B cell (primary cell): ENCODE results near the gene S100A4. TPM values are rescaled to one million over a fixed set of nuclear protein-coding genes. Genes with fewer than 3 reads are reported as not detected.
A peak's percentile ranks its signal among the peaks of the same experiment; 100 is the strongest.

Experiments
- ATAC-seq: fragments of 200-7000 bp; cut with Tn5 transposase; one replicate; pipeline ENCODE4 v1.10.0; 2021; ENCODE audit warnings: low read depth, mild to moderate bottlenecking, moderate number of reproducible peaks, moderate library complexity
- CTCF ChIA-PET: fragments of 350-600 bp; sonication (Branson Sonifier 250); formaldehyde crosslinking; loops from one replicate; lab custom pipeline; 2021; ENCODE audit warnings: antibody characterized with exemption, inconsistent platforms; lab: Charles Lee
- POLR2A ChIA-PET: fragments of 350-600 bp; sonication (Branson Sonifier 250); formaldehyde crosslinking; loops from one replicate; lab custom pipeline; 2021; ENCODE audit warnings: antibody characterized with exemption; lab: Charles Lee
- DNase-seq: peaks from one replicate; pipeline ENCODE4 v3.0.0; 2013
- H2AFZ ChIP-seq: 2 replicates; pipeline ENCODE4 v1.6.1; 2012; ENCODE audit warnings: mild to moderate bottlenecking, low read depth, low read length; ENCODE audit not compliant: insufficient read depth, poor library complexity, severe bottlenecking
- H3K27ac ChIP-seq, 2 donors: 1 replicate in 1 of 2; 2 replicates in 1 of 2; pipeline ENCODE4 v1.5.1; 2012 to 2013; ENCODE audit warnings: low read length in 2 of 2, mild to moderate bottlenecking in 2 of 2, moderate library complexity in 1 of 2
- H3K27me3 ChIP-seq, 4 experiments: fragments of 200-600 bp in 1 of 4; sonication (generic) in 1 of 4; replicated peaks in 1 of 4; 1 replicate in 2 of 4; 2 replicates in 2 of 4; pipeline versions ENCODE4 v1.6.1 to v1.7.0; 2013 to 2016; ENCODE audit warnings: low read length in 3 of 4, mild to moderate bottlenecking in 2 of 4, mixed read lengths in 1 of 4, moderate library complexity in 1 of 4; ENCODE audit not compliant: insufficient read depth in 4 of 4, control insufficient read depth in 3 of 4; ENCODE audit errors: control extremely low read depth in 1 of 4
- H3K36me3 ChIP-seq, 2 experiments: replicated peaks in 1 of 2; 1 replicate in 1 of 2; 2 replicates in 1 of 2; pipeline versions ENCODE4 v1.6.1 to v1.7.1; 2013; ENCODE audit warnings: low read length in 1 of 2; ENCODE audit not compliant: insufficient read depth in 2 of 2, control insufficient read depth in 1 of 2; ENCODE audit errors: control extremely low read depth in 1 of 2, extremely low read depth in 1 of 2
- H3K4me1 ChIP-seq, 2 donors: fragments of 200-600 bp in 1 of 2; sonication (generic) in 1 of 2; 1 replicate in 1 of 2; 2 replicates in 1 of 2; pipeline versions ENCODE4 v1.5.1 to v1.6.1; 2013 to 2017; ENCODE audit warnings: low read length in 2 of 2; ENCODE audit not compliant: control insufficient read depth in 2 of 2, insufficient read depth in 2 of 2
- H3K4me2 ChIP-seq: replicated peaks from 2 replicates; pipeline ENCODE3; 2012; ENCODE audit warnings: mild to moderate bottlenecking, low read depth, low read length; ENCODE audit not compliant: poor library complexity, severe bottlenecking
- H3K4me3 ChIP-seq, 5 experiments: fragments of 200-600 bp in 1 of 5; sonication (generic) in 1 of 5; 1 replicate in 3 of 5; 2 replicates in 2 of 5; pipeline versions ENCODE4 v1.5.1 to v1.7.0; 2011 to 2016; ENCODE audit warnings: low read length in 4 of 5, mild to moderate bottlenecking in 4 of 5, low read depth in 2 of 5, control low read depth in 1 of 5, moderate library complexity in 1 of 5; ENCODE audit not compliant: insufficient read depth in 1 of 5; ENCODE audit errors: control extremely low read depth in 1 of 5, extremely low read depth in 1 of 5
- H3K79me2 ChIP-seq: fragments of 200-600 bp; sonication (generic); one replicate; pipeline ENCODE4 v1.6.0; 2016; ENCODE audit warnings: low read length; ENCODE audit not compliant: control insufficient read depth, insufficient read depth
- H3K9ac ChIP-seq: fragments of 200-600 bp; sonication (generic); 2 replicates; pipeline ENCODE4 v1.6.1; 2017; ENCODE audit warnings: mild to moderate bottlenecking, low read length, moderate library complexity
- H3K9me3 ChIP-seq, 3 donors: one replicate each; pipeline versions ENCODE4 v1.6.1 to v1.7.1; 2013; ENCODE audit warnings: low read length in 2 of 3; ENCODE audit not compliant: control insufficient read depth in 2 of 3, insufficient read depth in 1 of 3; ENCODE audit errors: control extremely low read depth in 1 of 3
- H4K20me1 ChIP-seq: 2 replicates; pipeline ENCODE4 v1.6.0; 2012; ENCODE audit warnings: mild to moderate bottlenecking, low read length; ENCODE audit not compliant: insufficient read depth, control insufficient read depth, poor library complexity, severe bottlenecking
- H3K27ac Mint-ChIP-seq: one replicate; pipeline ENCODE4 v1.8.0; 2021; ENCODE audit warnings: mixed read lengths
- H3K27me3 Mint-ChIP-seq: one replicate; pipeline ENCODE4 v1.8.0; 2021; ENCODE audit warnings: mixed read lengths
- H3K4me1 Mint-ChIP-seq: one replicate; pipeline ENCODE4 v1.8.0; 2021; ENCODE audit warnings: mixed read lengths
- H3K4me3 Mint-ChIP-seq: one replicate; pipeline ENCODE4 v1.8.0; 2021; ENCODE audit warnings: mixed read lengths
- H3K9me3 Mint-ChIP-seq: one replicate; pipeline ENCODE4 v1.8.0; 2022; ENCODE audit warnings: mixed read lengths; ENCODE audit not compliant: insufficient read depth
- EZH2 ChIP-seq: IDR thresholded peaks from 2 replicates; pipeline ENCODE4 v1.6.1; 2012; ENCODE audit warnings: borderline replicate concordance, low read depth, mild to moderate bottlenecking, moderate library complexity, low read length; ENCODE audit not compliant: insufficient read depth, poor library complexity, severe bottlenecking
- WGBS: methylation state at CpG from one replicate; pipeline ENCODE4 v1.1.5; 2013; ENCODE audit warnings: missing lambda C conversion rate; ENCODE audit not compliant: insufficient coverage; 5-methylcytosine and 5-hydroxymethylcytosine counted together
- intact Hi-C: fragments of 100-400 bp; cut with micrococcal nuclease; formaldehyde crosslinking; loops from one replicate; pipeline ENCODE4 v1.10.0; 2022
- polyA plus RNA-seq: library from polyadenylated mRNA; depleted of rRNA; stranded (reverse); fragments of >200 nt; gene quantifications from 2 replicates; pipeline ENCODE4 v1.2.3, GENCODE V29; 2012
- total RNA-seq, 2 donors: library from RNA; stranded (reverse); fragments of 120-200 nt in 1 of 2; gene quantifications; 1 replicate in 1 of 2; 2 replicates in 1 of 2; pipeline versions ENCODE4 v1.2.3 to v1.2.4, GENCODE V29; 2013 to 2022
- TF ChIP-seq, protein P1 (sequence below): fragments of 200-600 bp; IDR thresholded peaks from one replicate; pipeline ENCODE4 v1.8.0; 2022; ENCODE audit warnings: antibody characterized with exemption, mild to moderate bottlenecking

Gene S100A4
- total and polyA plus RNA-seq, 2 donors (not counting 1 experiment from before 2014, with no cell fraction given): 62.7 to 150 TPM

DNA sequence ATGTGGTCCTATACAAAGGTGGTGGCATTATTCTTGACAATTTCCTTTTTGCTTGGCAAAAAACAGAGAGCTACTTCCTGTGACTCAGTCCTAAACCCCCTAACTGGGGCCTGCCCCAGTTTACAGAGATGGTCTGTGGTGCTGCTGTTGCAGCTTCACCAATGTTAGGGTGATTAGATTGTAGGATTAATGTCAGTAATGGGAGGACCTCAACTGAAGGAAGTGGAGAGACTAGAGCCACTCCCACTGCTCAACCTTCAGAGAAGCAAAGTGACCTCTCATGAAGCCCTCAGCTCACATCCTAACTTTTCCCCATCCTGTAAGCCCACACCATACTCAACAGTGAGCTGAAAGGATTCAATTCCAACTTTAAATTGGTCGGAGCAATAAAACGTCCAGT lies 13.4 kb downstream of the S100A4 start:
- ChIA-PET CTCF (interaction anchor here (0.6 to 10.9 kb wide), 16 partner anchors 9 to 455 kb away, joined by 3 to 189 read pairs (median 4); partner anchors contain the start of genes CHTOP, S100A3, S100A4 and S100A5), POLR2A (interaction anchor here (1.1 to 1.8 kb wide), 2 partner anchors 34 to 66 kb away, joined by 3 to 5 read pairs; no protein-coding TSS in a partner anchor)
- H3K27me3 Mint-ChIP-seq: no peaks in the 10 kb centered on the region
- no peak for DNase-seq
- WGBS: 100% methylated on average over 2 of the region's 2 CpGs
- Histone ChIP-seq H3K4me2 (peak overlapping the region; percentile 51), H3K27me3 (no peaks in the 10 kb centered on the region), H3K4me1 (peaks cover 38 to 48% of the 10 kb centered on the region in 2 donors), H3K36me3 (peaks cover 0 to 4% of the 10 kb centered on the region in 2 experiments), H4K20me1 (no peaks in the 10 kb centered on the region), H3K4me3 (no peak overlapping the region), H3K9ac (no peak overlapping the region), H3K27ac (no peak overlapping the region), H3K79me2 (peaks cover 10% of the 10 kb centered on the region), H3K9me3 (no peaks in the 10 kb centered on the region), H2AFZ (peak overlapping the region; percentile 6)
- H3K4me3 Mint-ChIP-seq: peak overlapping the region; percentile 47
- H3K27ac Mint-ChIP-seq: no peak overlapping the region
- no peak for TF ChIP-seq EZH2
- TF ChIP-seq, protein P1, sequence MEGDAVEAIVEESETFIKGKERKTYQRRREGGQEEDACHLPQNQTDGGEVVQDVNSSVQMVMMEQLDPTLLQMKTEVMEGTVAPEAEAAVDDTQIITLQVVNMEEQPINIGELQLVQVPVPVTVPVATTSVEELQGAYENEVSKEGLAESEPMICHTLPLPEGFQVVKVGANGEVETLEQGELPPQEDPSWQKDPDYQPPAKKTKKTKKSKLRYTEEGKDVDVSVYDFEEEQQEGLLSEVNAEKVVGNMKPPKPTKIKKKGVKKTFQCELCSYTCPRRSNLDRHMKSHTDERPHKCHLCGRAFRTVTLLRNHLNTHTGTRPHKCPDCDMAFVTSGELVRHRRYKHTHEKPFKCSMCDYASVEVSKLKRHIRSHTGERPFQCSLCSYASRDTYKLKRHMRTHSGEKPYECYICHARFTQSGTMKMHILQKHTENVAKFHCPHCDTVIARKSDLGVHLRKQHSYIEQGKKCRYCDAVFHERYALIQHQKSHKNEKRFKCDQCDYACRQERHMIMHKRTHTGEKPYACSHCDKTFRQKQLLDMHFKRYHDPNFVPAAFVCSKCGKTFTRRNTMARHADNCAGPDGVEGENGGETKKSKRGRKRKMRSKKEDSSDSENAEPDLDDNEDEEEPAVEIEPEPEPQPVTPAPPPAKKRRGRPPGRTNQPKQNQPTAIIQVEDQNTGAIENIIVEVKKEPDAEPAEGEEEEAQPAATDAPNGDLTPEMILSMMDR: no peak
- peaks cover 41% of the 10 kb centered on the region for H3K4me1 Mint-ChIP-seq
- H3K9me3 Mint-ChIP-seq: no peaks in the 10 kb centered on the region
- intact Hi-C loops: loop anchor here (2.0 to 10.0 kb wide), 3 partner anchors 67 to 143 kb away; partner anchors contain the start of genes CHTOP, ILF2 and NPR1
- ATAC-seq: no peak

DNA sequence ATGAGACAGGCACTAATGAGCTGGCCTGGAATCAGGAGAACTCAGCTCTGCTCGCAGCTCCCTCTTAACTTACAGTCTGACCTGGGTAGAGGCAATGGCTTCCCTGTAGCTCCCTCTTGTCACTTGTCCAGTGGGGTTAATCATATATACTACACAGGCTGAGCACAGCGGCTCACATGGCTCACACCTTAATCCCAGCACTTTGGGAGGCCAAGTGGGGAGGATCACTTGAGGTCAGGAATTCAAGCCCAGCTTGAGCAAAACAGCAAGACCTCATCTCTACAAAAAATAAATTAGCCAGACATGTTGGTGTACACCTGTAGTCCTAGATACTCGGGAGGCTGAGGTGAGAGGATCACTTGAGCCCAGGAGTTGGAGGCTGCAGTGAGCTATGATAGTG lies 14.0 kb downstream of the S100A4 start:
- no peak overlapping the region for H3K4me3 ChIP-seq
- ChIA-PET POLR2A (interaction anchor here (1.1 kb wide), 1 partner anchor 35 kb away, joined by 3 read pairs; no protein-coding TSS in a partner anchor), CTCF (interaction anchor here (0.7 to 10.9 kb wide), 12 partner anchors 9 to 455 kb away, joined by 3 to 189 read pairs (median 6); partner anchors contain the start of genes CHTOP, S100A3, S100A4 and S100A5)
- no peak overlapping the region for H3K27ac ChIP-seq
- Mint-ChIP-seq H3K4me1 (peaks cover 39% of the 10 kb centered on the region), H3K4me3 (no peak overlapping the region), H3K27ac (no peak overlapping the region), H3K9me3 (no peaks in the 10 kb centered on the region), H3K27me3 (no peaks in the 10 kb centered on the region)
- intact Hi-C loops: loop anchor here (2.0 to 10.0 kb wide), 3 partner anchors 67 to 143 kb away; partner anchors contain the start of genes CHTOP, ILF2 and NPR1
- H4K20me1 ChIP-seq: no peaks in the 10 kb centered on the region
- no peak overlapping the region for H3K4me2 ChIP-seq
- WGBS: 100% methylated on average over 1 of the region's 3 CpGs
- DNase-seq: no peak
- H3K36me3 ChIP-seq: peaks cover 0 to 4% of the 10 kb centered on the region in 2 experiments
- H3K9me3 ChIP-seq: no peaks in the 10 kb centered on the region
- H2AFZ ChIP-seq: no peak overlapping the region
- no peak overlapping the region for H3K9ac ChIP-seq
- no peaks in the 10 kb centered on the region for H3K27me3 ChIP-seq
- no peak for ATAC-seq
- TF ChIP-seq, protein P1: no peak
- TF ChIP-seq EZH2: no peak
- H3K79me2 ChIP-seq: peaks cover 10% of the 10 kb centered on the region
- peaks cover 35 to 44% of the 10 kb centered on the region in 2 donors for H3K4me1 ChIP-seq
